ENCODE data around the gene SCAF4. TPM values are rescaled to one million over a fixed set of nuclear protein-coding genes. Genes with fewer than 3 reads are reported as not detected.

The SCAF4 gene
- total and polyA plus RNA-seq, 12 donors: 9.5 to 24.0 (median 15.1) TPM

- H3K4me1 ChIP-seq (replicated peaks in 1 of 2): no peaks in the 10 kb centered on the region
- no peaks in the 10 kb centered on the region for H3K27me3 ChIP-seq
- intact Hi-C loops (cut with DNase I): no loop called here
- TF ChIP-seq POLR2A (IDR thresholded peaks at IDR 0.05) (no peak), CTCF (IDR thresholded peaks at IDR 0.05) (no peak)
- H3K4me3 ChIP-seq: no peak overlapping the region
- H3K27ac ChIP-seq: no peak overlapping the region
- no peaks in the 10 kb centered on the region for H3K36me3 ChIP-seq (replicated peaks in 1 of 2)
- 80 to 91% (median 84%) methylated on average over 6 of the region's 6 CpGs for WGBS, 4 donors
- DNase-seq: no peak
- no peaks in the 10 kb centered on the region for H3K9me3 ChIP-seq (replicated peaks in 1 of 3)
Observed at GRCh38 chr21:31755027-31755426, 23.1 kb upstream of the SCAF4 start.

GRCh38 chr21:31754708-31754960 is 22.7 kb upstream of the SCAF4 start:
- H3K27me3 ChIP-seq: no peaks in the 10 kb centered on the region
- 75 to 100% (median 94%) methylated on average over 1 of the region's 1 CpG for WGBS, 4 donors
- H3K4me3 ChIP-seq: no peak overlapping the region
- H3K9me3 ChIP-seq (replicated peaks in 1 of 3): no peaks in the 10 kb centered on the region
- H3K27ac ChIP-seq: no peak overlapping the region
- TF ChIP-seq POLR2A (IDR thresholded peaks at IDR 0.05) (no peak), CTCF (IDR thresholded peaks at IDR 0.05) (no peak)
- intact Hi-C loops (cut with DNase I): no loop called here
- H3K36me3 ChIP-seq (replicated peaks in 1 of 2): no peaks in the 10 kb centered on the region
- H3K4me1 ChIP-seq (replicated peaks in 1 of 2): no peaks in the 10 kb centered on the region
- no peak for DNase-seq

- Histone ChIP-seq H3K4me1 (replicated peaks in 1 of 2) (no peaks in the 10 kb centered on the region), H3K27ac (no peak overlapping the region), H3K9me3 (replicated peaks in 1 of 3) (no peaks in the 10 kb centered on the region), H3K4me3 (no peak overlapping the region), H3K27me3 (no peaks in the 10 kb centered on the region), H3K36me3 (replicated peaks in 1 of 2) (no peaks in the 10 kb centered on the region)
- WGBS, 4 donors: 66 to 79% (median 75%) methylated on average over 4 of the region's 4 CpGs
- intact Hi-C loops (cut with DNase I): no loop called here
- TF ChIP-seq POLR2A (IDR thresholded peaks at IDR 0.05): no peak
- no peak for TF ChIP-seq CTCF (IDR thresholded peaks at IDR 0.05)
- no peak for DNase-seq
Observed at GRCh38 chr21:31753949-31754707, 22.2 kb upstream of the SCAF4 start.

GRCh38 chr21:31752967-31753366 is 21.0 kb upstream of the SCAF4 start:
- TF ChIP-seq CTCF (IDR thresholded peaks at IDR 0.05) (no peak), POLR2A (IDR thresholded peaks at IDR 0.05) (no peak)
- WGBS, 4 donors: 69 to 83% (median 76%) methylated on average over 3 of the region's 3 CpGs
- Histone ChIP-seq H3K4me3 (no peak overlapping the region), H3K9me3 (replicated peaks in 1 of 3) (no peaks in the 10 kb centered on the region), H3K27me3 (no peaks in the 10 kb centered on the region), H3K4me1 (replicated peaks in 1 of 2) (no peaks in the 10 kb centered on the region), H3K36me3 (replicated peaks in 1 of 2) (no peaks in the 10 kb centered on the region), H3K27ac (no peak overlapping the region)
- intact Hi-C loops (cut with DNase I): no loop called here
- no peak for DNase-seq

All from adrenal gland (tissue), 12 donors.